ENCODE measurements around the gene AQP10. TPM values are rescaled to one million over a fixed set of nuclear protein-coding genes. Genes with fewer than 3 reads are reported as not detected.

Gene AQP10
- total RNA-seq, 4 donors from 2014 or later: not detected

DNA sequence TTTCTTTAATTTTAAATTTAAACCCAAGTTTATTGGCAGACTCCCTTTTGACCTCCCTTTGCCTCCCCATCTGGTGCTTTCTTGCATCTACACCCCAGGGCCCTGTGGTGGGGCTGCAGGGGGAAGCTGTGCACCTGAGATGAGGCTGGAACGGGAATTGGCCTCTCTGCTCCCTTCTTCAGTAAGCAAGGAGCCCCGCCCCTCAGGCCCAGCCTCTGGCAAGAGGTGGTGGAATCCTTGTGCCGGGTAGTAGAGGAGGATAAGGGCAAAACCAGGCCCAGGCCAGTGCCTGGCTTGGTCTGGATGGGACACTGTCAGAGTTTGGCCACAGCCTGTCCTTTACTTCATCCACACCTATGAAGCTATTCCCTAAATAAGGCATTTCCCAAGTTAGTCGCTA is 29.5 kb downstream of the AQP10 start:
- intact Hi-C loops (cut with DNase I; ENCODE audit: low total_unique reads): no loop called here
- Histone ChIP-seq H3K36me3 (no peaks in the 10 kb centered on the region), H3K27ac (no peak overlapping the region), H3K9me3 (no peaks in the 10 kb centered on the region), H3K27me3 (peaks cover 12 to 20% (median 14%) of the 10 kb centered on the region in 3 donors), H3K4me3 (no peak overlapping the region), H3K4me1 (peaks cover 14 to 19% of the 10 kb centered on the region in 2 donors)
- in situ Hi-C loops (cut with MboI; ENCODE audit: low sequenced_read_pairs in 4 of 4): no loop called here
- ATAC-seq (no peak), DNase-seq (no peak)
- TF ChIP-seq, protein P1, sequence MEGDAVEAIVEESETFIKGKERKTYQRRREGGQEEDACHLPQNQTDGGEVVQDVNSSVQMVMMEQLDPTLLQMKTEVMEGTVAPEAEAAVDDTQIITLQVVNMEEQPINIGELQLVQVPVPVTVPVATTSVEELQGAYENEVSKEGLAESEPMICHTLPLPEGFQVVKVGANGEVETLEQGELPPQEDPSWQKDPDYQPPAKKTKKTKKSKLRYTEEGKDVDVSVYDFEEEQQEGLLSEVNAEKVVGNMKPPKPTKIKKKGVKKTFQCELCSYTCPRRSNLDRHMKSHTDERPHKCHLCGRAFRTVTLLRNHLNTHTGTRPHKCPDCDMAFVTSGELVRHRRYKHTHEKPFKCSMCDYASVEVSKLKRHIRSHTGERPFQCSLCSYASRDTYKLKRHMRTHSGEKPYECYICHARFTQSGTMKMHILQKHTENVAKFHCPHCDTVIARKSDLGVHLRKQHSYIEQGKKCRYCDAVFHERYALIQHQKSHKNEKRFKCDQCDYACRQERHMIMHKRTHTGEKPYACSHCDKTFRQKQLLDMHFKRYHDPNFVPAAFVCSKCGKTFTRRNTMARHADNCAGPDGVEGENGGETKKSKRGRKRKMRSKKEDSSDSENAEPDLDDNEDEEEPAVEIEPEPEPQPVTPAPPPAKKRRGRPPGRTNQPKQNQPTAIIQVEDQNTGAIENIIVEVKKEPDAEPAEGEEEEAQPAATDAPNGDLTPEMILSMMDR (IDR thresholded peaks at IDR 0.05 in 4 of 5, conservative IDR thresholded peaks at IDR 0.05 in 1 of 5): no peak
- no peak for TF ChIP-seq POLR2A (IDR thresholded peaks at IDR 0.05)

DNA sequence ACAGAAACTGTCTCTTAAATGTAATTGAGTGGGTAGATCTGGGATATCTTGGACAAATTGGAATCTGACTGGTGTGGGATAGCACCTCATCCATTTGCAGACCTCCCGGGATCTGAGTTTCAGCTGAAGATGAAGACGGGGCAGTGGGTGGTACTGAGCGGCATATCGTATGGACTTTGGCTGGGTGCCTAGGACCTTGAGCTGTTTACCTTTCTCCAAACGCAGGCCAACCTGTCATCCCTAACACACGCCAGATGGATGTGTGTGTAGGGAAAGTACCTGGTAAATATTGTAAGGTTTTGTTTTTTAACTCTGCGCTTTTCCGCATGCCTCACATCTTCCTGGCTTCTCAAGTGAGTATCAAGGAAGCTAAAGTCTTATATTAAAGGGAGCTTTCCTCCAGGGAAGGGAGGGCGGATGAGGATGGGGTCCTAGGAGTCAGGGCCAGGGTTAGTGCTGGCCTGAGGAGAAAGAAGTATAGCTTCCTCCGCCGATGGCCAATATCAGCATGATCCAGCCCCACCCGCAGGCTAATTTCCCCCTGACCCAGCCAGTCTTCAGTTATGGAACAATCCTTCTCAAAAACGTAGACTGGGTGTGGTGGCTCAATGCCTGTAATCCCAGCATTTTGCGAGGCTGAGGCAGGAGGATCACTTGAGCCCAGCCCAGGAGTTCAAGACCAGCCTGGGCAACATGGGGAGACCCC is 30.6 kb downstream of the AQP10 start:
- ATAC-seq: no peak
- no peak overlapping the region for H3K27ac ChIP-seq
- TF ChIP-seq POLR2A (IDR thresholded peaks at IDR 0.05): no peak
- TF ChIP-seq, protein P1 (IDR thresholded peaks at IDR 0.05 in 4 of 5, conservative IDR thresholded peaks at IDR 0.05 in 1 of 5): no peak

DNA sequence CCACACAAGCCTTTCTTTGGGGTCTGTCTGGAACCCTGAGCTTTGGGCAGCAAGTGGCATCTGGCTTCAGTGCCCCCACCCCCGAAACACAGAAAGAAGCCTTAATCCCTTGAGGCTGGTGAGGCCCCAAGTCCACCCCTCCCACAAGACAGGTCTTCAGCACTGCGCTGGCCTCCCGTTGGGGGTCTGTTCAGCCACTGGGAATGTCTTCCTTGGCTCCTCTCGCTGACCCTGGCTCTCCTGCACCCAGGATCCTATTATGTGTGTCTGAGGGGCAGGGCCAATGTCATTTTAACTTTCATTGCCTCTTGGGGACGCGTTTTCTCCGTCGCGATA is 31.3 kb downstream of the AQP10 start:
- ATAC-seq (no peak), DNase-seq (no peak)
- Histone ChIP-seq H3K9me3 (no peaks in the 10 kb centered on the region), H3K4me3 (peak overlapping the region; percentile 42 to 59 (median 49)), H3K27ac (no peak overlapping the region), H3K27me3 (peaks cover 12 to 20% (median 14%) of the 10 kb centered on the region in 3 donors), H3K36me3 (no peaks in the 10 kb centered on the region), H3K4me1 (peaks cover 14 to 19% of the 10 kb centered on the region in 2 donors)
- TF ChIP-seq, protein P1 (IDR thresholded peaks at IDR 0.05 in 4 of 5, conservative IDR thresholded peaks at IDR 0.05 in 1 of 5): no peak
- TF ChIP-seq POLR2A (IDR thresholded peaks at IDR 0.05): no peak
- intact Hi-C loops (cut with DNase I; ENCODE audit: low total_unique reads) (no loop called here), in situ Hi-C loops (cut with MboI; ENCODE audit: low sequenced_read_pairs in 4 of 4) (no loop called here)

More for the DNA sequence above, 30.6 kb downstream of the AQP10 start:
- H3K27me3 ChIP-seq: peaks cover 12 to 20% (median 14%) of the 10 kb centered on the region in 3 donors
- H3K4me3 ChIP-seq: no peak overlapping the region
- in situ Hi-C loops (cut with MboI; ENCODE audit: low sequenced_read_pairs in 4 of 4) (no loop called here), intact Hi-C loops (cut with DNase I; ENCODE audit: low total_unique reads) (no loop called here)
- no peak for DNase-seq
- no peaks in the 10 kb centered on the region for H3K36me3 ChIP-seq
- H3K4me1 ChIP-seq: peaks cover 14 to 19% of the 10 kb centered on the region in 2 donors
- H3K9me3 ChIP-seq: no peaks in the 10 kb centered on the region

DNA sequence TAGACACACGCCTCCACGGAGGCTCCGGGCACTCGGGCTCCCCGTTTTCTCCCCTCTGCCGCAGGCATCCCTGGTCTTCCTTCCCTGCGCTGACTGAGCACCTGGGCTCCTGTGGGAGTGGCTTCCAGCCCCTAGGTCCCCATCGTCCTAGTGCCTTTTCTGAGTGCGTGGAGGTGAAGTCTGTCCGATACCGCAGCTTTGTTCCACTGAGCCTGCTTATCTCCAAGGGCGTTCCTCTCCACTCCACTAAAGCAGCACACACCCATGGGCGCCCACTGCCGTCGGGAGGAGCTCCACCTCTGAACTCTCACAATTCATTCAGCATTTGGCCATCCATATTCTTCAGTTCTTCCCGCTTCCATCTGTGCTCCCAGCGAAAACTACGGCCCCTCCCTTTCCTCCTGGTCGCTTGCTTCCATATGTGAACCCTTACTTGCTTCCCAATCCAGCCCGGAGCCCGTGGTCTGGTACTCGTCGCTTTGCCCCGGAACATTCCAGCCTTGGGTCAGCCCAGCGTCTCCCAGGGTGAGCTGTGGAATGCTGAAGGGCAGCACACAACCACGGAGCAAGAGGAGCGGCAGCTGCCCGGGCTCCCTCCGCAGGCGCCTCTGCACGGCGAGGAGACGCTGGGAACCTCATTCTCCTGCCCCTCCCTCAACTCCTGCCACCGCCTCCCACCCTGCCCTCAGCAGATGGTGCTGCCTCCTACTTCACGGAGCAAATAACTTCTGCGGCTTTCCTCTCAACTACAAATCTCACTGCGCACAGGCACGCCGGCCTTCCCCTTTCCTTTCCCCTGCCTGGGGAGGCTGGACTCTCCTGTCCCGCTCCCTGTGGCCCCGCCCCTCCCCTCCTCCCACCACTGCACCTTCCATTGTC is 31.9 kb downstream of the AQP10 start:
- peak overlapping the region in 3 of 4 donors; percentile 19 to 41 (median 26) for H3K27ac ChIP-seq
- H3K4me3 ChIP-seq: peak overlapping the region; percentile 42 to 59 (median 49)
- H3K36me3 ChIP-seq: no peaks in the 10 kb centered on the region
- in situ Hi-C loops (cut with MboI; ENCODE audit: low sequenced_read_pairs in 4 of 4): no loop called here
- TF ChIP-seq, protein P1 (IDR thresholded peaks at IDR 0.05 in 4 of 5, conservative IDR thresholded peaks at IDR 0.05 in 1 of 5): no peak
- TF ChIP-seq POLR2A (IDR thresholded peaks at IDR 0.05): no peak
- H3K27me3 ChIP-seq: peaks cover 12 to 20% (median 14%) of the 10 kb centered on the region in 3 donors
- H3K4me1 ChIP-seq: peaks cover 14 to 19% of the 10 kb centered on the region in 2 donors
- intact Hi-C loops (cut with DNase I; ENCODE audit: low total_unique reads): no loop called here
- H3K9me3 ChIP-seq: no peaks in the 10 kb centered on the region
- peak in 1 of 2 donors; percentile 20 for DNase-seq
- ATAC-seq: peak; percentile 37 to 49

All from gastrocnemius medialis (tissue), 4 donors.